Endodermal cell (in vitro differentiated cells): Measurements from ENCODE around the gene MRPS23. TPM values are rescaled to one million over a fixed set of nuclear protein-coding genes. Genes with fewer than 3 reads are reported as not detected.

Experiments used
- DNase-seq: peaks from one replicate; pipeline ENCODE4 v3.0.0-alpha.2; 2017
- H3K27ac ChIP-seq: 2 replicates; pipeline ENCODE4 v1.5.1; 2013; ENCODE audit warnings: mild to moderate bottlenecking, low read depth, low read length, moderate library complexity
- H3K27me3 ChIP-seq: 2 replicates; pipeline ENCODE4 v1.6.1; 2013; ENCODE audit warnings: mild to moderate bottlenecking, low read length, moderate library complexity; ENCODE audit not compliant: insufficient read depth, control insufficient read depth, poor library complexity, severe bottlenecking
- H3K36me3 ChIP-seq: 2 replicates; pipeline ENCODE4 v1.7.0; 2013; ENCODE audit warnings: mild to moderate bottlenecking, low read length, moderate library complexity; ENCODE audit not compliant: control insufficient read depth, insufficient read depth
- H3K4me1 ChIP-seq: one replicate; pipeline ENCODE4 v1.7.0; 2013; ENCODE audit warnings: low read length; ENCODE audit not compliant: control insufficient read depth, insufficient read depth
- H3K4me3 ChIP-seq: 2 replicates; pipeline ENCODE4 v1.5.1; 2013; ENCODE audit warnings: mild to moderate bottlenecking, low read length, moderate library complexity
- H3K9ac ChIP-seq: 2 replicates; pipeline ENCODE4 v1.6.1; 2013; ENCODE audit warnings: mild to moderate bottlenecking, low read length, moderate library complexity; ENCODE audit not compliant: poor library complexity, severe bottlenecking; ENCODE audit errors: extremely low read depth
- H3K9me3 ChIP-seq: 2 replicates; pipeline ENCODE4 v1.6.1; 2013; ENCODE audit warnings: mild to moderate bottlenecking, low read length, moderate library complexity; ENCODE audit not compliant: control insufficient read depth
- H3K27ac Mint-ChIP-seq: 2 replicates; pipeline ENCODE4 v1.8.0; 2020; ENCODE audit warnings: mixed read lengths
- H3K27me3 Mint-ChIP-seq: 2 replicates; pipeline ENCODE4 v1.8.0; 2021; ENCODE audit warnings: mild to moderate bottlenecking, mixed read lengths; ENCODE audit not compliant: insufficient read depth
- H3K36me3 Mint-ChIP-seq: 2 replicates; pipeline ENCODE4 v1.8.0; 2020; ENCODE audit warnings: low read depth, mixed read lengths
- H3K4me1 Mint-ChIP-seq: 2 replicates; pipeline ENCODE4 v1.8.0; 2020; ENCODE audit warnings: mixed read lengths
- H3K4me3 Mint-ChIP-seq: 2 replicates; pipeline ENCODE4 v1.8.0; 2020; ENCODE audit warnings: mild to moderate bottlenecking, moderate library complexity, mixed read lengths
- H3K9me3 Mint-ChIP-seq: 2 replicates; pipeline ENCODE4 v1.8.0; 2020; ENCODE audit warnings: mild to moderate bottlenecking, mixed read lengths
- CTCF ChIP-seq: fragments of 200-600 bp; sonication (generic); conservative IDR thresholded peaks from 2 replicates; pipeline ENCODE4 v1.5.0; 2021; ENCODE audit warnings: antibody characterized with exemption, mild to moderate bottlenecking
- WGBS, 2 experiments: methylation state at CpG; one replicate each; pipeline versions ENCODE4 v1.1.5 to v1.1.7; 2013; ENCODE audit warnings: missing lambda C conversion rate in 2 of 2, mixed read lengths in 1 of 2; ENCODE audit not compliant: insufficient coverage in 1 of 2, insufficient read length in 1 of 2; 5-methylcytosine and 5-hydroxymethylcytosine counted together
- total RNA-seq, 2 donors: library from RNA; stranded (reverse); fragmentation: NEBNext Ultra II Directional in 1 of 2; extraction: Animal tissue kit (Norgen Biotek cat#: 25700) in 1 of 2; gene quantifications; 2 replicates in 1 of 2; 3 replicates in 1 of 2; pipeline ENCODE4 v1.2.1, GENCODE V29; 2021

Gene MRPS23
- total RNA-seq, 2 donors from 2014 or later = 43.9 to 49.2 TPM

GRCh38 chr17:57832314-57833178, 17.3 kb downstream of the MRPS23 start:
- no peaks in the 10 kb centered on the region for H3K36me3 Mint-ChIP-seq
- no peaks in the 10 kb centered on the region for H3K27me3 ChIP-seq
- H3K36me3 ChIP-seq = peaks cover 7% of the 10 kb centered on the region
- peaks cover 22% of the 10 kb centered on the region for H3K4me1 Mint-ChIP-seq
- no peaks in the 10 kb centered on the region for H3K9me3 Mint-ChIP-seq
- H3K4me1 ChIP-seq = peaks cover 2% of the 10 kb centered on the region
- DNase-seq = no peak
- WGBS, 2 experiments = 15 to 24% methylated on average over 8 to 11 of the region's 12 CpGs
- no peaks in the 10 kb centered on the region for H3K9me3 ChIP-seq
- H3K27me3 Mint-ChIP-seq = peaks cover 4% of the 10 kb centered on the region
- no peak overlapping the region for H3K9ac ChIP-seq
- H3K4me3 Mint-ChIP-seq = no peak overlapping the region
- peak overlapping the region; percentile 85 for H3K27ac ChIP-seq
- H3K4me3 ChIP-seq = peak overlapping the region; percentile 76
- no peak overlapping the region for H3K27ac Mint-ChIP-seq
- TF ChIP-seq CTCF = no peak

- Histone ChIP-seq H3K27me3 (no peaks in the 10 kb centered on the region), H3K36me3 (no peaks in the 10 kb centered on the region), H3K4me3 (no peak overlapping the region), H3K27ac (no peak overlapping the region), H3K9me3 (no peaks in the 10 kb centered on the region), H3K9ac (no peak overlapping the region), H3K4me1 (peaks cover 2% of the 10 kb centered on the region)
- Mint-ChIP-seq H3K4me1 (peaks cover 22% of the 10 kb centered on the region), H3K36me3 (no peaks in the 10 kb centered on the region), H3K4me3 (no peak overlapping the region), H3K27ac (no peak overlapping the region), H3K9me3 (no peaks in the 10 kb centered on the region), H3K27me3 (peaks cover 4% of the 10 kb centered on the region)
- DNase-seq = peak; percentile 85
- TF ChIP-seq CTCF = no peak
- WGBS, 2 experiments = 56 to 71% methylated on average over 7 of the region's 7 CpGs
These were observed 19.0 kb downstream of the MRPS23 start for GRCh38 chr17:57830880-57831279.

DNA sequence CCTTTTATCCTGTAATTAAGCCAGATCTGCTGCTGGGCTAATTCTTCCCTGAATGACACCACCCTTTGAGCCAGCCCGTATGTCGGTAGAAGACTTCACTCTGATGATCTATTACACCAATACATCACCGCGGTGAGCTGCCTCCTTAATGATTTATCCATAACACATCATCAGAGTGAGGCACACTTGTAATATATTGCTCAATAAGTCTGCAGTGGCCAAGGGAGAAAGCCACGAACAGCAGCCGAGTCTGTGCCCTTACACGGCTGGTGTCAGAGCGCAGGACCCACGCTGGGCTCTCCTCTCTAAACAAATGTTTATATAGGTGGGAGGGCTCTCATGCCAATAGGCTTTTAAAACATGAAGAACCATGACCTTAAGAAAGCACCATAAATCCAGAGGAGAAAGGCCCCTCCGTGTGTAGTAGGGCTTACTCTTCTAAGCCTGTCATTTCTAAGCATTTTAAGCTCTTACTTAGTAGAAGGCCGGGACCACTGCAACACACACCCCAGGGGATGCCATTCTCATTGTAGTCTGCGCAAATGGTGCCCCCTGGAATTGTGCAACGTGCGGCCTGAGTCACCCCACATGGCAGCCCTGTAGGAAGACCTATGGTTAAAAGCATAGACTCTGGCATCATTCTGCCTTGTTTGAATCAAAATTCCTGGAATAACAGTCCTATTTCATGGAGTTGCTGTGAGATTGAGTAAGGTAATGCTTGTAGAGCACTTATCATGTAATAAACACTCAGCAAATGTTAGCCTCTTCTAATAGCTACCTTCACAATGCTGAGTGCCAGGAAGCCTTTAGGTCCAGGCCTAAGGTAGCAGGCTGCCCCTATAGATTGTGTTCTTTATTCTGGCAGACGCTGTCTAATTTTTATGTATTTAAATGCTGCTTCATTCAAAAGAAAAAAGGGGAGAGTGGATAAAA, 26.1 kb downstream of the MRPS23 start:
- Histone ChIP-seq H3K27me3 (no peaks in the 10 kb centered on the region), H3K36me3 (no peaks in the 10 kb centered on the region), H3K4me1 (no peaks in the 10 kb centered on the region), H3K27ac (peak overlapping the region; percentile 65), H3K4me3 (no peak overlapping the region), H3K9me3 (no peaks in the 10 kb centered on the region), H3K9ac (no peak overlapping the region)
- H3K36me3 Mint-ChIP-seq = no peaks in the 10 kb centered on the region
- H3K4me3 Mint-ChIP-seq = no peak overlapping the region
- H3K27me3 Mint-ChIP-seq = peaks cover 4% of the 10 kb centered on the region
- WGBS, 2 experiments = 84 to 88% methylated on average over 7 to 15 of the region's 15 CpGs
- peaks cover 12% of the 10 kb centered on the region for H3K4me1 Mint-ChIP-seq
- TF ChIP-seq CTCF = no peak
- no peaks in the 10 kb centered on the region for H3K9me3 Mint-ChIP-seq
- no peak for DNase-seq
- H3K27ac Mint-ChIP-seq = no peak overlapping the region
